NB4 (cell line): ENCODE results near the gene ANKS1B.

ENCODE experiments used
- CTCF ChIP-seq: IDR thresholded peaks from one replicate; pipeline ENCODE4 v1.5.1; 2012; ENCODE audit warnings: low read depth, low read length
- MYC ChIP-seq: IDR thresholded peaks from 2 replicates; pipeline ENCODE4 v1.6.1; 2011; ENCODE audit warnings: low read depth, low read length
- POLR2A ChIP-seq: IDR thresholded peaks from 2 replicates; pipeline ENCODE4 v1.6.1; 2011; ENCODE audit warnings: mild to moderate bottlenecking; ENCODE audit not compliant: insufficient read length; ENCODE audit errors: extremely low read depth

- no peak for TF ChIP-seq CTCF
- TF ChIP-seq MYC: no peak
- TF ChIP-seq POLR2A: no peak
Observed at GRCh38 chr12:98748463-98748862, 1236.3 kb downstream of the ANKS1B start.
